H1 (cell line): ENCODE results near the gene TMEM130. TPM values are rescaled to one million over a fixed set of nuclear protein-coding genes. Genes with fewer than 3 reads are reported as not detected.

Experiments
- CTCF ChIA-PET: fragments of 300-600 bp; sonication (Branson Sonifier 250); formaldehyde crosslinking; loops from one replicate; lab custom pipeline; 2021; ENCODE audit not compliant: partially characterized antibody; lab: Charles Lee
- POLR2A ChIA-PET: fragments of 300-600 bp; sonication (Branson Sonifier 250); formaldehyde crosslinking; loops from one replicate; lab custom pipeline; 2021; ENCODE audit warnings: inconsistent platforms; ENCODE audit not compliant: partially characterized antibody; lab: Charles Lee
- DNase-seq, 2 experiments: peaks; one replicate each; pipeline versions ENCODE4 v3.0.0 to v3.0.0-alpha.2; 2010 to 2022; ENCODE audit warnings: low spot score in 2 of 2, low read depth in 1 of 2, mixed read lengths in 1 of 2
- FAIRE-seq: peaks from 2 replicates; lab custom pipeline; 2011; peaks lifted over from hg19 to GRCh38; lab: Jason Lieb, UNC
- H2AFZ ChIP-seq: 2 replicates; pipeline ENCODE4 v1.8.1; 2012; ENCODE audit warnings: low read length, inconsistent platforms
- H2AK5ac ChIP-seq: 2 replicates; pipeline ENCODE4 v1.6.1; 2013; ENCODE audit warnings: low read depth, low read length
- H2BK120ac ChIP-seq: replicated peaks from 2 replicates; pipeline ENCODE3; 2013; ENCODE audit warnings: low read depth, low read length, inconsistent platforms
- H2BK12ac ChIP-seq: 2 replicates; pipeline ENCODE4 v1.6.1; 2013; ENCODE audit warnings: low read depth, low read length
- H2BK15ac ChIP-seq: 2 replicates; pipeline ENCODE4 v1.6.1; 2013; ENCODE audit warnings: low read length
- H2BK20ac ChIP-seq: 2 replicates; pipeline ENCODE4 v1.6.1; 2013; ENCODE audit warnings: low read length
- H2BK5ac ChIP-seq: 2 replicates; pipeline ENCODE4 v1.6.1; 2013; ENCODE audit warnings: low read depth, low read length
- H3K14ac ChIP-seq: 2 replicates; pipeline ENCODE4 v1.6.1; 2013; ENCODE audit warnings: inconsistent platforms; ENCODE audit not compliant: insufficient read length
- H3K18ac ChIP-seq: 2 replicates; pipeline ENCODE4 v1.6.1; 2013; ENCODE audit warnings: low read length; ENCODE audit errors: extremely low read depth
- H3K23ac ChIP-seq: 2 replicates; pipeline ENCODE4 v1.6.1; 2013; ENCODE audit warnings: inconsistent platforms; ENCODE audit not compliant: insufficient read length
- H3K23me2 ChIP-seq: 2 replicates; pipeline ENCODE4 v1.6.1; 2013; ENCODE audit warnings: low read depth, low read length
- H3K27ac ChIP-seq: 2 replicates; pipeline ENCODE4 v1.6.1; 2011; ENCODE audit warnings: low read depth, low read length, inconsistent platforms
- H3K27me3 ChIP-seq, 4 experiments: replicated peaks in 1 of 4; 1 replicate in 1 of 4; 2 replicates in 3 of 4; pipeline versions ENCODE4 v1.6.1 to v1.8.1; 2011 to 2013; ENCODE audit warnings: low read length in 3 of 4, mild to moderate bottlenecking in 3 of 4, inconsistent platforms in 2 of 4, mixed read lengths in 2 of 4, moderate library complexity in 1 of 4; ENCODE audit not compliant: control insufficient read depth in 3 of 4, insufficient read depth in 3 of 4; ENCODE audit errors: extremely low read depth in 1 of 4
- H3K36me3 ChIP-seq, 4 experiments: 2 replicates each; pipeline versions ENCODE4 v1.6.1 to v1.8.1; 2011 to 2013; ENCODE audit warnings: mild to moderate bottlenecking in 4 of 4, low read length in 3 of 4, moderate library complexity in 2 of 4, control low read depth in 1 of 4, inconsistent platforms in 1 of 4; ENCODE audit not compliant: insufficient read depth in 4 of 4, control insufficient read depth in 2 of 4
- H3K4ac ChIP-seq: replicated peaks from 2 replicates; pipeline ENCODE3; 2013; ENCODE audit warnings: low read length, low read depth, mixed read lengths, inconsistent platforms; ENCODE audit not compliant: insufficient read length
- H3K4me1 ChIP-seq, 4 experiments: replicated peaks in 1 of 4; 1 replicate in 1 of 4; 2 replicates in 3 of 4; pipeline versions ENCODE4 v1.6.1 to v1.8.1; 2011 to 2013; ENCODE audit warnings: low read length in 3 of 4, inconsistent platforms in 2 of 4, mixed read lengths in 1 of 4; ENCODE audit not compliant: insufficient read depth in 4 of 4, control insufficient read depth in 3 of 4
- H3K4me2 ChIP-seq, 2 experiments: 2 replicates each; pipeline versions ENCODE4 v1.6.1 to v1.8.1; 2011 to 2013; ENCODE audit warnings: low read depth in 2 of 2, low read length in 2 of 2, control low read depth in 1 of 2, inconsistent platforms in 1 of 2, mild to moderate bottlenecking in 1 of 2; ENCODE audit not compliant: insufficient read depth in 1 of 2
- H3K4me3 ChIP-seq, 4 experiments: fragments of 200-600, 300-600 bp in 1 of 4; sonication (generic), shearing (Covaris generic), sonication (Bioruptor Twin) in 1 of 4; 2 replicates each; pipeline versions ENCODE4 v1.5.1 to v1.8.1; 2011 to 2016; ENCODE audit warnings: low read length in 4 of 4, low read depth in 3 of 4, control low read depth in 2 of 4, inconsistent platforms in 2 of 4, mild to moderate bottlenecking in 2 of 4, mixed read lengths in 1 of 4, moderate library complexity in 1 of 4; ENCODE audit not compliant: insufficient read depth in 2 of 4; ENCODE audit errors: extremely low read depth in 1 of 4
- H3K56ac ChIP-seq: replicated peaks from 2 replicates; pipeline ENCODE3; 2013; ENCODE audit warnings: low read depth, mild to moderate bottlenecking, mixed read lengths, low read length, inconsistent platforms; ENCODE audit not compliant: insufficient read length
- H3K79me1 ChIP-seq: 2 replicates; pipeline ENCODE4 v1.6.1; 2013; ENCODE audit warnings: low read depth, low read length, control low read depth
- H3K79me2 ChIP-seq, 2 experiments: 2 replicates each; pipeline versions ENCODE4 v1.6.1 to v1.8.1; 2012 to 2013; ENCODE audit warnings: low read length in 2 of 2, mild to moderate bottlenecking in 2 of 2, inconsistent platforms in 1 of 2; ENCODE audit not compliant: insufficient read depth in 2 of 2, control insufficient read depth in 1 of 2
- H3K9ac ChIP-seq, 4 experiments: replicated peaks in 1 of 4; 1 replicate in 1 of 4; 2 replicates in 3 of 4; pipeline versions ENCODE4 v1.6.1 to v1.8.1; 2011 to 2013; ENCODE audit warnings: low read depth in 3 of 4, low read length in 3 of 4, control low read depth in 2 of 4, mild to moderate bottlenecking in 2 of 4, moderate library complexity in 2 of 4, inconsistent platforms in 1 of 4; ENCODE audit errors: extremely low read depth in 1 of 4
- H3K9me3 ChIP-seq, 2 experiments: 2 replicates each; pipeline versions ENCODE4 v1.6.1 to v1.8.1; 2012 to 2013; ENCODE audit warnings: mild to moderate bottlenecking in 2 of 2, moderate library complexity in 2 of 2, control low read depth in 1 of 2, inconsistent platforms in 1 of 2, low read depth in 1 of 2, low read length in 1 of 2, mixed read lengths in 1 of 2; ENCODE audit not compliant: insufficient read depth in 2 of 2
- H4K20me1 ChIP-seq, 2 experiments: replicated peaks in 1 of 2; 2 replicates each; pipeline versions ENCODE3 to v1.8.1; 2011 to 2013; ENCODE audit warnings: inconsistent platforms in 2 of 2, low read length in 2 of 2, mild to moderate bottlenecking in 1 of 2; ENCODE audit not compliant: insufficient read depth in 2 of 2, control insufficient read depth in 1 of 2
- H4K5ac ChIP-seq: 2 replicates; pipeline ENCODE4 v1.6.1; 2013; ENCODE audit warnings: low read length, low read depth, mixed read lengths, inconsistent platforms; ENCODE audit not compliant: insufficient read length
- H4K8ac ChIP-seq: 2 replicates; pipeline ENCODE4 v1.8.0; 2013; ENCODE audit warnings: mild to moderate bottlenecking, moderate library complexity, low read length, inconsistent platforms; ENCODE audit not compliant: insufficient read depth; ENCODE audit errors: extremely low read depth
- H4K91ac ChIP-seq: replicated peaks from 2 replicates; pipeline ENCODE3; 2013; ENCODE audit warnings: low read length, mixed read lengths, inconsistent platforms; ENCODE audit not compliant: insufficient read length
- BACH1 ChIP-seq: IDR thresholded peaks from 2 replicates; pipeline ENCODE4 v1.6.1; 2012; ENCODE audit warnings: low read length, improper control_type of control experiment
- SP2 ChIP-seq: IDR thresholded peaks from 2 replicates; pipeline ENCODE4 v1.6.1; 2012; ENCODE audit warnings: mild to moderate bottlenecking, low read length, inconsistent platforms
- WGBS, 2 experiments: shearing (Covaris generic) in 1 of 2; methylation state at CpG; one replicate each; pipeline versions ENCODE4 v1.1.6 to v1.1.7; 2013 to 2015; ENCODE audit warnings: low lambda C conversion rate in 2 of 2, mixed read lengths in 2 of 2, inconsistent platforms in 1 of 2, low coverage in 1 of 2, missing lambda C conversion rate in 1 of 2; ENCODE audit not compliant: insufficient replicate concordance in 2 of 2, insufficient coverage in 1 of 2, insufficient read length in 1 of 2; ENCODE audit errors: extremely low coverage in 1 of 2, missing lambda C conversion rate in 1 of 2; 5-methylcytosine and 5-hydroxymethylcytosine counted together
- polyA plus RNA-seq, 7 experiments: library from polyadenylated mRNA; depleted of rRNA in 3 of 7; stranded (reverse) in 5 of 7; unstranded in 2 of 7; fragments of >200 nt in 5 of 7; fragments of 200-250 nt in 2 of 7; gene quantifications; 1 replicate in 5 of 7; 2 replicates in 1 of 7; 4 replicates in 1 of 7; pipeline versions ENCODE4 v1.2.1 to v1.2.3, GENCODE V29; 2011 to 2013; ENCODE audit warnings: missing spikeins in 2 of 7, mixed read lengths in 2 of 7
- total RNA-seq: library from RNA; stranded (reverse); fragmentation: NEBNext Ultra II Directional; extraction: Animal tissue kit (Norgen Biotek cat#: 25700); gene quantifications from 2 replicates; pipeline ENCODE4 v1.2.1, GENCODE V29; 2021

Gene TMEM130
- total and polyA plus RNA-seq, 2 of the 8 experiments (the other 6 are each of a cell fraction or from before 2014, with no cell fraction given), result 2.9 to 6.6 TPM

GRCh38 chr7:98860071-98860470 is 9.7 kb downstream of the TMEM130 start:
- no peak overlapping the region for H3K4ac ChIP-seq
- no peak overlapping the region for H2BK5ac ChIP-seq
- H3K18ac ChIP-seq, result no peak overlapping the region
- ChIA-PET CTCF (interaction anchor here (0.9 to 3.0 kb wide), 3 partner anchors 19 to 28 kb away, joined by 3 to 17 read pairs (median 3); no protein-coding TSS in a partner anchor), POLR2A (interaction anchor here (2.0 kb wide), 1 partner anchor 18 kb away, joined by 6 read pairs; the partner anchor contains the start of gene TRRAP)
- no peak overlapping the region for H3K23ac ChIP-seq
- 95% methylated on average over 12 of the region's 12 CpGs; no CpG with 5 or more reads in 1 of the 2 experiments for WGBS, 2 experiments
- H3K4me2 ChIP-seq, result no peak overlapping the region
- no peak overlapping the region for H2BK12ac ChIP-seq
- no peak overlapping the region for H2AK5ac ChIP-seq
- no peak overlapping the region for H3K14ac ChIP-seq
- no peaks in the 10 kb centered on the region for H3K36me3 ChIP-seq
- no peaks in the 10 kb centered on the region for H3K23me2 ChIP-seq
- DNase-seq, result no peak
- no peak overlapping the region for H3K56ac ChIP-seq
- no peak overlapping the region for H4K5ac ChIP-seq
- no peak overlapping the region for H3K27ac ChIP-seq
- H3K27me3 ChIP-seq, result no peaks in the 10 kb centered on the region
- H4K8ac ChIP-seq, result peak overlapping the region; percentile 35; the same call in 1 of the 2 replicates
- no peak overlapping the region for H3K4me3 ChIP-seq
- no peaks in the 10 kb centered on the region for H3K9me3 ChIP-seq
- no peaks in the 10 kb centered on the region for H3K79me2 ChIP-seq
- no peaks in the 10 kb centered on the region for H3K79me1 ChIP-seq
- no peak for TF ChIP-seq BACH1
- TF ChIP-seq SP2, result no peak
- no peak overlapping the region for H2BK20ac ChIP-seq
- no peak overlapping the region for H3K9ac ChIP-seq
- H4K20me1 ChIP-seq, result no peaks in the 10 kb centered on the region
- H4K91ac ChIP-seq, result no peak overlapping the region
- no peak overlapping the region for H2BK15ac ChIP-seq
- no peak overlapping the region for H2BK120ac ChIP-seq
- no peaks in the 10 kb centered on the region for H3K4me1 ChIP-seq
- FAIRE-seq, result no peak
- no peak overlapping the region for H2AFZ ChIP-seq
